GM10266 (cell line): ENCODE measurements around the gene PARM1.

Experiments used
- DNase-seq: peaks from one replicate; pipeline ENCODE4 v3.0.0; 2012; ENCODE audit errors: extremely low spot score
- CTCF ChIP-seq: IDR thresholded peaks from 2 replicates; pipeline ENCODE4 v1.5.1; 2012; ENCODE audit warnings: mild to moderate bottlenecking, low read depth; ENCODE audit not compliant: control insufficient read depth, insufficient read depth; ENCODE audit errors: missing control alignments

The PARM1 gene

GRCh38 chr4:75011131-75011795, 78.3 kb downstream of the PARM1 start:
- TF ChIP-seq CTCF, result no peak
- no peak for DNase-seq

GRCh38 chr4:75015627-75016026, 82.7 kb downstream of the PARM1 start:
- no peak for DNase-seq
- no peak for TF ChIP-seq CTCF

GRCh38 chr4:75016472-75016871, 83.6 kb downstream of the PARM1 start:
- DNase-seq, result no peak
- no peak for TF ChIP-seq CTCF

GRCh38 chr4:75018811-75019479, 86.0 kb downstream of the PARM1 start:
- no peak for TF ChIP-seq CTCF
- DNase-seq, result no peak

- no peak for DNase-seq
- no peak for TF ChIP-seq CTCF
These were observed 92.5 kb downstream of the PARM1 start for GRCh38 chr4:75025431-75025830.

- no peak for TF ChIP-seq CTCF
- no peak for DNase-seq
These were observed 95.4 kb downstream of the PARM1 start for GRCh38 chr4:75028196-75028854.

- no peak for TF ChIP-seq CTCF
These were observed 97.1 kb downstream of the PARM1 start for GRCh38 chr4:75030028-75030427.

More at GRCh38 chr4:75030028-75030427, 97.1 kb downstream of the PARM1 start:
- DNase-seq, result no peak
